Activated CD8-positive, alpha-beta memory T cell treated with anti-CD3 and anti-CD28 coated beads, Interleukin-2, amount 50 U/mL, for 1 hour (primary cell): ENCODE results near the gene GALNT4.

Source experiments
- DNase-seq: peaks from one replicate; pipeline ENCODE4 v3.0.0-alpha.2; 2020; ENCODE audit errors: extremely low read depth

Gene GALNT4

DNA sequence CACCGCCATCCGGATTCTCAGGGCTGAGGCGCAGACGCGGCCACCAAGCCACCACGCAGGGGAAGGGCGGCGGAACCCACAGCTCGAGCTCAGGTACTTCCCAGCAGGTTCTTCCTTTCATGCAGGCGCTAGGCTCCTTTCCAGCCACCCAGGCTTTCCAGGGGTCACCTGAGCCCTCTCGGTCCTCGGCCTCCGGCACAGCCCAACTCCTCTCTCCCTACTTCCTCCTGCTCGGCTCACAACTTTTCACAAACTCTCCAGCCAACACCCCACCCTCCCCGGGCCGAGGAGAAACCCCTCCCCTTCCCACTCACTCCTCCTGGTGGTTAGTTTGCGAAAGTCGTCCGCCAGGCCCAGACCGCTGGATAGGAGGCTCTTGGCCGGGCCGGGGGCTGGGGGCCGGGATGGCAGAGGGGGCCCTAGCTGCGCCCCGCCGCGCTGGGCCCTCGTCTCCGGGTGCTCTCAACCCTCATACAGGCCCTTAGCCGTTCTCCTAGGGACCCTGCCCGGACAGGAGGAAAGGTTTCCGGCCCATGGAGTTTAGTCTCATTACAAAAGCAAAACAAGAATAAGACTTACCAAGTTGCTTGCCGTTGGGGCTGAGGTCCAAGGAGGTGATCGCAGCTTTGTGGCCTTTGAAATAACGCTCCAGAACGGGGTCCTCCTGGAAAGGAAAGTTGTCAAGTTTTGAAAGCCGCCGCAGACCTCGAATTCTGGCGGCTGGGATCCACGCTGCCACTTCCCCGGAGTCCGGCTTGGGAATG, at the start of gene GALNT4:
TSS of gene GALNT4 (minus strand) at position 256 of the 764 bp plus-strand sequence. CDS start at position 9, 247 bp downstream.
- peak; percentile 36 for DNase-seq

DNA sequence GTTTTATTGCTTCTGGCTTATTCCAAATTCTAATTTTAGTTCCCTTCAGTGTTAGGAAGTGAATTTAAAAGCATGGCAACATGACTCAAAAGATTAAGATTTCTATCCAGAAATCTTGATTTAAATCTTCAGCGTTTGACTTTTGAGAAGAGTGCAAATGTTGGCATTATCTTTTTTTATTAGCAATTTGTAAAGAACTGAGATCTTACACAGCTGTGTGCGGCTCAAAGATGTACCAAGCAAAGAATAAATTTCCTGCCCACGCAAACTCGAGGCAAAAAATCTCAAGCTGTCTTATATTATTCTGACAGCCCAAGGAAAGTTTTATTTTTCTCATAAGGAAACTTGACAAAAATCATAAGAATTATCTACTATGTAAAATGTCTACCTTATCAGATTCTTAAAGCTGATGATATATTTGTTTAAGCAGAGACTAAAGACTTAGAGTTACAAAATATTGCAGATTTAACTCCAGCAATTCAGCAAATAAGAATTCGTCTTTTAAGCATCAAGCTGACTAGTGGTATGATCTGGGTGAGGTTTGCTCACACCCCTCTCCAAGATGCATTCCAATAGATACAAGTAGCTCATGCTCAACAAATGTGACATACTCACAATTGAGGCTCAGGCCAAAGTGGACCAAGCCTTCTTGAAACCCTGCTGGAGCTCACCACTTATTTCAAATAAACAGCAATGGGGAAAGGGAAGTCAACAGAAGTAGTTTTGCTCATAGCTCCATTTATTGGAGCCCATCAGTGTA, 48.6 kb upstream of the GALNT4 start:
- no peak for DNase-seq

DNA sequence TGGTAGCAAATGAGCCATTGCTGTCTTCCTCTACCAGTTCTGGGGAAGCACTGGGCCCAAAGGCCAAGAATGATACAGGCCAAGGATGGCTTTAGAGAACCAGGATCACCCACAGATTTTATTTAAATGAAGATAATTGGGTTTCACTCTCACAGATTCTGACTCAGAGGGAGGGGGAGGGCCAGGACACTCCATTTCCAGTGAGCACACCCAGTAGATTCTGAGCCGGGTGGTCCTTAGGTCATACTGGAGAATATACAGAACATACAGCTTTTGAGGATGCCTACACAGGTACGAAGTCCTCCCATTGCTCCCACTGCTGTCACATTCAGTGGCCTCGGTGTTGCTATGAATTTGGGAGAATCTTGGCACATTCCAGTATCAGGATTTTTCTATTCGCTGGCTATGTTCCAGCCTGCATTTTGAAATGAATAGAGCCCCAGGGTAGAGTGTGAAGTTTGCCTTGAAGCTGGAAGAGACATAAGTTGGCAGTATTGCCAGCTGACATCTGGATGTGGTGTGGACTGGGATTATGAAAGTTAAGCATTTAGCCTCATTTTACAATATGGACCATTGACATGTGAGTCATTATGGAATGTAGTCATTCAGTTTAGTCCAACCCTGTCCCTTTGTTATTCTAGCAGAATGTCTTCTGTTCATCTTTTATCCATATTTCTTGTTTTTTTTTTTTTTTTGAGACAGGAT, 47.0 kb upstream of the GALNT4 start:
- no peak for DNase-seq

DNA sequence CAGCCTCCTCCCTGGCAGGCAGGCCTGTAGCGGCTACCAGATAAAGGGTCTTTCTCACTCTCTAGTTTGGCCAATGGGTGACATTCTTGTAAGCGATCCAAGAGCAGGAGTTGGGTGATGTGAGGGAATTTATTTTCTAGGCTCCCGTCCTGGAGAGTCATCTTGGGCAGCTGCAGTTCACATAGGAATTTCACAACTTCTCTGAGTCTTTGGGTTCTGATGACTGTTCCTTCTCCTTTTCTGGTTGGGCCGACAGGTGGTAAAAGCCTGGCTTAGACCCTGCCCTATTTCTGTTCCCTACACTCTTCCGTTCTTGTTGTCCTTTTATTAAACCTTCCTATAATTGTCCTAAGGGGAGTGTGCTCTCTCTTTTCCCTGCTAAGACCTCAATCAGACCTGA, 43.9 kb upstream of the GALNT4 start:
- DNase-seq, result no peak

DNA sequence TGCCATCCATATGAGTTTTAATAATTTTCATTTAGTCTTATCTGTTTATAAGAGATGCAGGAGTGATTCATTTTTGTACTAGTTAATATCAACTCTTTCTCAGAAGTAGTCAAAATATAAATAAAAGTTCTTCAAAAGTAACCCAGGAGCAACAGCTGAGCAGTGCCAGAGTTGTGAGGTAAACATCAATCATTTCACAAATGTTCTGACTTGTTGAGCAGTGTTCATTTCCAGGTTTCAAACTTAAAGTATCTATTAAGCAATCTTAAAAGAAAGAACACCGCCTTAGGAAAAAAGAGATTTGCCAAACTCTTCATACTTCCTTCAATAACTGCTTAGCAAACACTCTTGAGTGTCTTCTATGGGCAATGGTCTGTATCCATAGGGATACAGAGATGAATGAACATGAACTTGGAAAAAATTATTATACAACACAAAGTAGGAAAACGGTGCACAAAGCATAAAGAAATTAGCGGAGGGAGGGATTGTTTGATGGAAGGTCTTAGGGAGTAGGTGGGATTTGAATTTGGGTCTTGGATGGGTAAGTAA, 43.2 kb upstream of the GALNT4 start:
- DNase-seq, result no peak

DNA sequence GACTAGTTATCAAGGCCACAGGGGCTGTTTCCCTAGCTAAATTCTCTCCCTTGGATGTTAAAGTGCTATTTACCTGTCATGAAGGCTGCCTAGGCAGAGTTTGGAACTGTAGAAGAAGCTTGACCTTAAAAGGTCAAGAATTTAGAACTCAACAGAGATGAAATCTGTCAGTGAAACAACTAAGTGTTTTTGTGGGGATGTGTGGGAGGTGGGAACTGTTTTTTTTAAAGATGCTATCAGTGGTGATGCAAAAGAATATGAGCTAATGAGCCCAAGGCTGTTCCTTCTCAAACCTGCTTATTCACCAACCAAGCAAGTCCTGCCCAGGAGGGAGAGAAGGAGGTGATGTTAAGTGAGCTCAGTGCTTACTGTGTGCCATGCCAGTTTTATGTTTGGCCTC, 42.0 kb upstream of the GALNT4 start:
- DNase-seq, result no peak

DNA sequence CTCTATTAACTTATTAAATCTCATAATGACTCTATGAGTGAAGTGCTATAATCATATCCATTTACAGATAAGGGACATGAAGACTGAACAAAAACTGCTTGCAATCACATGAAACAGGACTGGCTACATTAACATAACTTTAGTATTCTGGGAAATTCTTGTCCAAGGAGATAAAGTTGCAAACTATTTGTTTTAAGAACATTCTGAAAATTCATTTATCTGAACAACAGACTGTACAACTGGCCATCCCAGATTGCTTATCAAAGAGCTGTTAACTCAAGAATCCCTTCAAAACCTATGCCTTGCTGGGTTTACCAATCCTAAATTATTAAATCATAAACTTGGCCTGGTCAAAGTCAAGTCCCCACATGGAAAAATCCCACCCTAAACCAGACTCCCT, 40.4 kb upstream of the GALNT4 start:
- no peak for DNase-seq

DNA sequence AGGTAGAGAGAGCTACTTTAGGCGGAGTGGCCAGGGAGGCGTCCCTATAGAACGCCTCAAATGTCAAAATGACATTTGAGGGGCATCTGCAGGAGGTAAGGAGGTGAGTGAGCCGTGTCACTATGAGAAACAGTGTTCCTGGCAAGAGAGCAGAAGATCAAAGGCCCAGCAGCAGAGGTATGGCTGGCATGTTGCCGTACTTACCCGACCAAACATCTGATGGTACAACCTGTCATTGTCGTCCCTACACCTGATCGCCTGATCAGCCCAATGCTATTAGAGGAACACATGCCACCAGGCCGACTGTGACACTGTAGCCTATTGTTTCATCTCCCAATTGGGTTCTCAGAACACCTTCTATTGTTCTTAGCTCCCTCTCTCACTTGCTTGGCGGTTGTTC, 35.2 kb upstream of the GALNT4 start:
- no peak for DNase-seq

DNA sequence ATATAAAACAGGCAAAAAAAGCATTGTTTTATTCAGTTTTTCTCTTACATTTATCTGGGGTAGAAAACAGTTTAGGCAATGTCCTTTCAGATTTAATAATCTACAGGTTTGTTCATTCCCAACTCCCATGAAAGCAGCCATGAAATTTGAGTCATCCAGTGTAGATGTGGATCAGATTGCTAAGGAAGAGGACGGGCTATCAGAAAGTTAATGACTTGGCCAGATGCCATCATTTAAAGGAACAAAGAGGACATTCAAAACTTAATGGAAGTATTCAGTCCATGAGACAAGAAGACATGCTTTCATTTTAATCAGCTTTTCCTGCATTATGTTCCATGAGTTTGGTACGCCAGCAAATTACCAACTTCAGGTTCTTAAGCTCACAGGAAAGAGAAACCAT, 32.4 kb upstream of the GALNT4 start:
- DNase-seq, result no peak

DNA sequence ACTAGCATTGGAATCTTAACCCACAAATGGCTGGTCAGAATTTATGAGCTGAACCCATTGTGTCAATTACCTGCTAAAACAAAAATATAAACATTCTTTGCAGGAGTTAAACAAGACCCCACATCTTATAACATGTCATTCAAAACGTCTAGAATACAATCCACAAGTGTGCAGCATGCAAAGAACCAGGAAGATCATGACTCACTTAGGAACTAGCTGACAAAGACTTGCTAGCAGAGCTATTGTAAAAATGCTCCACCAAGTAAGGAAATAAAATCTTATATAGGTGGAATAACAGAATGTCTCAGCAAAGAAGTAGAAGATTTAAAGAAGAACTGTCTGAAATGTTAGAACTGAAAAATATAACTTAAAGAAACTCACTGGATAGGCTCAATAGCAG, 27.8 kb upstream of the GALNT4 start:
- DNase-seq, result no peak

DNA sequence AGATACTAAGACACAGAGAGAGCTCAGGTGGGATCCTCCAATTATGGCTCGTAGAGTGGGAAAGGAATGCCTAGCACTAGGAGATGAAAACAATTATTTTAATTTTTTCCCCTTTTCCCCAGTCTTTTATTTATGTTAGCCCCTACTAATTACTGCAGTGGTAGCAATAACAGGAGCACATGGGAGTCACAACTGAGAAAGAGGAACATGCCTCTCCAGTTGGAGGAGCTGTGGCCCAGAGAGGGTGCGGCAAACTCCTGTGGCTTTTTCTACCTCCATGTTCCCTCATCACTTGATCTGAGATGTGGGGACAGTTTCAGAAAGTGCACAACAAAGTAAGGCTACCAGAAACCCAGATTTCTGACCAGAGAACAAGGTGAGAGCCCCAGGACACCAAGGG, 27.2 kb upstream of the GALNT4 start:
- no peak for DNase-seq

DNA sequence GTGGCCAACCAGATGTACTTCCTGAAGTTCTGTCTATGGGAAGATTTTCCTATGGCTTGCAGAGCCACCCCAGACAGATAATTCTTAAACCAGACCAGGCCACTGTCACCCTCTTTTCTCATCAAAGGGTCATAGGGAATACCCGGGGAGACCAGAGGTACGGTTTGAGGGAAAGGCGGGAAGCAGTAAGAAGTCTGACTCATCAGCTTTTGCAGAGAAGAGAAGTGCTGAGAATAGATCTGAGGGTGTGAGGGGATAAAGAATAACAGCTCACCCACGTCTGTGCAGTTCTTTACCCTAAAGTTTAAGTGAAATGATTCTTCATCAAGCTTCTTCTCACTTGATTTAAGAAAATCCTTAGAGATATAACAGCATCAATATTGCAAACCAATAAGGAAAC, 22.5 kb upstream of the GALNT4 start:
- no peak for DNase-seq

DNA sequence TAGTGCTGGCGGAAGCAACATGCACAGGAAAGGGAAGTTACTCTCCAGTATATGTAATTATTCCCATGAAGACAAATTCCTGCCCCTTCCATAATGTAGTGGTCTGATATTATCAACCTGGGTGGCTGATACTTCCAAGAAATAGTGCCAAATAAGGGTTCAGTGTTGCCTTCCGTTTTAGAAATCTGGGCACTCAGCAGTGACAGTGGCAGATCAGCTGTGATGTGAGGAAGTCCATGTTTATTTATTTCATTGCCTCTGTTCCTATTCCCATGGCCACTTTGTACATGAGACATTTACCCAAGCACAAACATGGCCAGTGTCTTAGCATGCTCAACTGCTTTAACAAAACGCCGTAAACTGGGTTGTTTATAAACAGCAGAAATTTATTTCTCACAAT, 21.6 kb upstream of the GALNT4 start:
- no peak for DNase-seq

DNA sequence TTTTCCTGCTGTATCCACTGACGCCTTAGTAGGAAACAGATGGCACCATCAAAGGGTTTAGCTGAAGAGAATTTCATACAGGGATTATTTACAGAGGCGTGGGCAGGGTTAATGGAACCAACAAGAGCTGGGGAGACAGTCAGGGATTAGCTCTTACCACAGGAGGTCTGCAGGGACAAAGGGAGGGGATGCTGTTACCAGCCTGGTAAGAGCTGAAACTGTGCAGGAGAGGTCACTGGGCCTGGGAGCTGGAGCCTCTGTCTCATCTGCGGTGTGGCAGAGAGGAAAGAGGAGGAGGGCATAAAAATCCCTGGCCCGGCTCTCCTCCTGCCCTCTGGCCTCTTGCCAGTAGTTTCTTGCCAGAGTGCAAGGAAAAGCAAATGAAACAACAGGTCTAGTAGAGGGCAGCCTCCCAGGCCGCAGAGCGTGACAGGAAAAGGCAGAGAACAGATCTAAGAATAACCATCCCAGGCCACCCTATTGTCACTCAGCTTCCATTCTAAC, 20.1 kb upstream of the GALNT4 start:
- no peak for DNase-seq

DNA sequence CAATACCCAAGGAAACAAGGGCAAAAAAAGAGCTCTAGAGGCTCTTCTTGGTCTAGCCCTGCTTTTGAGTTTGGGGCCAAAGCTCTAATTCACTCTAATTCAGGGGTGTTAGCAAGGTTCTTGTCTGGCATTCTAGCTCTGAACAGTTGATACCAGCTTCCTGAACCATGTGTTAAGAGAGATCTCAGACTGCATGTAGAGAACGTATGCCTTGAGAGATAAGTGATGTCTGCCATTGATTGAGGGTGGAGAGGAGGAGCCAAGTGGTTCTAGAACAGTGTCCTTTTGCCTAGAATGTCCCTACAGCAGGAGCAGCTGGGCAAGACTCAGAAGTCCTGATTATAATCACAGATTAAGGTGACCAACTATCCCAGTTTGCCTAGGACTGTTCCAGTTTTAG, 19.4 kb upstream of the GALNT4 start:
- DNase-seq, result no peak

DNA sequence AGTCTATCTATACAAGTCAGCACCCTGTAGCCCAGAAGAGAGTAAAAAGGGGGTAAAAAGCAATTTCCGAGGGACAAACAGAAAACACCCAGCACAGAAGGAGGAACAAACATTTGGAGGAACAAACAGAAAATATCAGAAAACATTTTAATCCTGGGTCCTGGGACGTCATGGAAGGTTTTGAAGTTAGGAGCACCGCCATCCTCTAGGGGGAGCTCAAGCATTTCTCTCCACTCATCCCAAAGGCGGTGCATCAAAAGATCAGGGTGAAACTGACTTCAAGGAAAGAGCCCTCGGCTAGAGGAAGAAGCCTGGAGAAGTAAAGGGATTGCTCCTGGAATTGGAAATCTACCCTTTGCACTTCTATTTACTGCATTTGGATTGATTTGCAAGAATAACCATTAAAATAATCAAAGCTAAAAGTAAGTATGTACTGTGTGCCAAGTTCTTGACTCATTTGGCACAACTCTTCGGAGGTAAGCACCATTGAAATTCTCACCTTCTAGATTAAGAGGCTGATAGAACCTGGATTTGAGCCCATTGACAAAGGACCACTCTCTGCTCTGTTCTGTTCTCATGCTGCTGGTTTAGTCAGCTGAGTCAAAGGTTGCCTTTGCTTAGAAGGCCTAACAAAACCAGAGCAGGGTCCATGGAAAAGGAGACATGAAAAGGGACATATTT, 18.5 kb upstream of the GALNT4 start:
- DNase-seq, result peak; percentile 36

DNA sequence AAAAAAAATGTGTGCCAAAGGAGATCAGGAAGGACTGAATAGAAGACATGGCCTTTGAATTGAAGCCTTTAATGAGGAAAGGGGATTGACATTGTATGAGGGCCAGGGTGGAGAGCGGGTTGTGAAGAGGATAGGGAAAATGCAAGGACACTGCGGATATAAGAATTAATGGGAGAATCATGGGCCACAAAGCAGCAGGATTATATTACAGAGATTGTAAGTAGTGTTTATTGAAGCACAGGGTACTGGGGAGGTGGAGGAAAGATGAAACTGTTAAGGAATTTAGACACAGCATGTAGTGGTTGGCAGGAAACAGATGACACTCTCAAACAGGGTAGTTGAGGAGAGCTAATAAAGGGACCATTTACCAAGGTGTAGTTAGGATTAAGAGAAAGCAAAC, 17.6 kb upstream of the GALNT4 start:
- DNase-seq, result no peak

DNA sequence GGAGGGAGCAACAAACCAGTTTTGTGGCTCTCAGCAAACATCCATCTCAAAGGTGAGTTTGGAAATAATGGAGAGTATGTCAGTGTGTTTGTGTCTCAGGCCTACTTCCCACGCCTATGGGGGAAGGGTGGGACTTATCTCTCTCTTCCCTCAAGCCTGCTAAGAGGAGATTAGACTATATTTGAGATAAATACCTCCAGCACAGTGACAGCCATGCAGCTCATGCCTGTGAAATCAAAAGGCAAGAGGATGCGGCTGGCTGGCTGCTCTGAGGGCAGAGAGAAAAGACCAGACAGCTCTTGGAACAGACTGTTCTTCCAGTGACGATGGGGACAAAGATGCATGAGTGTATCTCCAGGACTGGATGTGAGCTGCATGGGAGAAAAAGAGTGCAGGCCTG, 16.0 kb upstream of the GALNT4 start:
- DNase-seq, result no peak

DNA sequence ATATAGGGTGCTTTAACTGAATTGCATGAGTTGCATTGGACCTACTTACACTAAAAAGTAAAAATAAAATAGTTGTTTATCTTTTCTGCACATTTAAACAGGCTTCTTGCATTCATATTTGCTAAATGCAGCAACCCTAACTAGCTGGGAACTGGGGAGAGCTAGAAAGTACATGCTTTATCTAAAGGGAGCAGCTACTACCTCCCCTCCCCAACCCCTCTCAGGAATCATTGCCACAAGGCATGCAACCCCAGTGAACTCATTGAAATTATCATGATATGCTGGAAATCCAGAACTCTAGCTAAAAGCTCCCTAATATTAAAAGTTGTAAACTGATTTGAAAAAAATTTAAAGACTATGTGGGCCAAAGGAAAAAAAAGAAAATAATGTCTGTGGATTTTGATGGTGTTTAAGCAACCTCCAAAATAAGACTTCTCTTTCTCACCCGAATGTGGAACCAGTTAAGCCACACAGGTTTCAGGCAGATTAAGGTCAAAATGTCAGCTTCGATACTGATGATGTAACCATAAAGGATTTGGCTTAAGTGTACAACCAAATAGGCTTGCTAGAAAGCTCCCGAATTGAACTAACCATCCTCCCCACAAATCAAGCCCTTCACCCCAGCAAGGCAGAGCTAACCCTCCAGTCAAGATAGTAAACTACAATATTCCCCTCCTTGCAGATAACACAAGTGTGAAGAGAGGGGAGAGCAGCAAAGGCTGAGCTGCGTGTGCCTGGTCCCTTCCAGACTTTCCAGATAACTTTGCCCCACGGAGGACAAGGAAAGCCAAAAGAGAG, 15.0 kb upstream of the GALNT4 start:
- DNase-seq, result no peak

DNA sequence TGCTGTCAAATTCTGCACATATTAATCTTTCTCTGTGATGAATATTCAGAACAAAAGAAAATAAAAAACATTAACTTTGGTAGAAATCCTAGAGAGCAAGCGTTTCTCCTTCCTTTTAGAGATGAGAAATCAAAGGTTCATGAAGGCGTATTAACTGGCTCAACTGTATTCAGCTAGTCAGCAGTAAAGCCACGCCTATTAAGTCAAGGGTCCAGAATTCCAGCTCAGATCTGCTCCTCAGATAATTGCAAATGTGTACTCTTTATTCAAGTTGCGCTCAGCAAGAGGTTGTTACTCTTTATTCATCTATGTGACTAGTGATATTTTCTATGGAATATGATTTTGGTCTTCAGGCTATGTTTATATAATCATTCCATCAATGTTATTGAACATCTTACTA, 14.3 kb upstream of the GALNT4 start:
- DNase-seq, result no peak

DNA sequence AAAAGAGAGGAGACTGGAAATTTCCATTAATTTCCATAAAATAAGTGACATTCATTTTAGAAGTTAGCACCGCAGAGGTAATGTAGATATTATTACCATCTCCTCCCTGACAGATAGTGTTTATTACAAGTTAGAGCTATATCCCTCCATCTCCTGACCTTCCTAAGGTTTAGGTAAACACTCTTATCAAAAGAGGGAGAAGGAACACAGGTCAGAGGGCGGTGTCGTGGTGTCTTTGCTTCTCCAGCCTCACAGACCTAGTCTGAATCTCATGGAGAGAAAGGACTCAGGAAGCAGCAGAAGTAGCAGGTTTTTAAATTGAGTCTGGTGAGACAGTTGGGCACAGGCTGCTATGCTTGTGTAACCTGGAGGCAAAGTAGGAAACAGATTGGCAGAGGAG, 12.8 kb upstream of the GALNT4 start:
- no peak for DNase-seq
